HAP-1 (cell line): ENCODE measurements around the gene CCDC93.

Experiments
- DNase-seq, 2 experiments: peaks; one replicate each; pipeline ENCODE4 v3.0.0-alpha.2; 2016 to 2020; ENCODE audit warnings: low spot score in 2 of 2
- H3K27me3 ChIP-seq: fragments of 250-450 bp; sonication (Bioruptor Pico); 2 replicates; pipeline ENCODE4 v1.5.1; 2020; ENCODE audit warnings: low read depth, mild to moderate bottlenecking, moderate library complexity
- H3K36me3 ChIP-seq: fragments of 250-450 bp; sonication (Bioruptor Pico); replicated peaks from 2 replicates; pipeline ENCODE4 v1.5.1; 2020; ENCODE audit warnings: mild to moderate bottlenecking
- H3K4me1 ChIP-seq: fragments of 250-450 bp; sonication (Bioruptor Pico); 2 replicates; pipeline ENCODE4 v1.5.1; 2020; ENCODE audit warnings: mild to moderate bottlenecking
- H3K4me3 ChIP-seq: fragments of 250-450 bp; sonication (Bioruptor Pico); 2 replicates; pipeline ENCODE4 v1.5.1; 2020; ENCODE audit warnings: mild to moderate bottlenecking, moderate library complexity
- H3K9me3 ChIP-seq: fragments of 250-450 bp; sonication (Bioruptor Pico); 2 replicates; pipeline ENCODE4 v1.5.1; 2020; ENCODE audit warnings: mild to moderate bottlenecking, moderate library complexity
- in situ Hi-C: fragments of 300-500 bp; cut with MboI; formaldehyde crosslinking; loops from 3 replicates; pipeline ENCODE4 v1.14.3; 2020; ENCODE audit warnings: low sequenced_read_pairs, inconsistent platforms, mixed read lengths

CCDC93 gene

GRCh38 chr2:118013724-118014491 lies at the start of gene CCDC93:
TSS of gene CCDC93 (minus strand) at chr2:118014070. CDS start at chr2:118013995, 75 bp downstream.
- Histone ChIP-seq H3K9me3 (no peaks in the 10 kb centered on the region), H3K4me3 (peak within 1 kb of the TSS; percentile 94), H3K36me3 (no peaks in the 10 kb centered on the region), H3K4me1 (peaks cover 8% of the 10 kb centered on the region; the same call in 1 of the 2 replicates), H3K27me3 (no peaks in the 10 kb centered on the region)
- in situ Hi-C loops, result no loop called here
- peak; percentile 73 to 86 for DNase-seq

GRCh38 chr2:118062669-118063068 lies 48.8 kb upstream of the CCDC93 start:
- Histone ChIP-seq H3K4me3 (no peak overlapping the region), H3K27me3 (peaks cover 14% of the 10 kb centered on the region), H3K9me3 (no peaks in the 10 kb centered on the region), H3K4me1 (no peaks in the 10 kb centered on the region), H3K36me3 (no peaks in the 10 kb centered on the region)
- DNase-seq, result no peak
- in situ Hi-C loops, result no loop called here

- no peak for DNase-seq
- no peaks in the 10 kb centered on the region for H3K4me1 ChIP-seq
- in situ Hi-C loops, result no loop called here
Observed at GRCh38 chr2:118062048-118062447, 48.2 kb upstream of the CCDC93 start.

GRCh38 chr2:118061135-118061955 lies 47.5 kb upstream of the CCDC93 start:
- no peaks in the 10 kb centered on the region for H3K9me3 ChIP-seq
- H3K4me1 ChIP-seq, result no peaks in the 10 kb centered on the region
- peak in 1 of 2 experiments; percentile 12 for DNase-seq
- H3K36me3 ChIP-seq, result no peaks in the 10 kb centered on the region
- no peak overlapping the region for H3K4me3 ChIP-seq
- in situ Hi-C loops, result no loop called here
- peaks cover 14% of the 10 kb centered on the region for H3K27me3 ChIP-seq

More at GRCh38 chr2:118062048-118062447, 48.2 kb upstream of the CCDC93 start:
- Histone ChIP-seq H3K27me3 (peaks cover 14% of the 10 kb centered on the region), H3K9me3 (no peaks in the 10 kb centered on the region), H3K4me3 (no peak overlapping the region), H3K36me3 (no peaks in the 10 kb centered on the region)

GRCh38 chr2:118059919-118060478 lies 46.1 kb upstream of the CCDC93 start:
- Histone ChIP-seq H3K36me3 (no peaks in the 10 kb centered on the region), H3K9me3 (no peaks in the 10 kb centered on the region), H3K4me3 (no peak overlapping the region), H3K4me1 (no peaks in the 10 kb centered on the region), H3K27me3 (peaks cover 12% of the 10 kb centered on the region)
- in situ Hi-C loops, result no loop called here
- DNase-seq, result no peak

- Histone ChIP-seq H3K9me3 (no peaks in the 10 kb centered on the region), H3K27me3 (0 out of 2 replicates have a peak, but pooled peaks cover 3% of the 10 kb centered on the region), H3K4me1 (no peaks in the 10 kb centered on the region), H3K36me3 (no peaks in the 10 kb centered on the region), H3K4me3 (no peak overlapping the region)
- no peak for DNase-seq
- in situ Hi-C loops, result no loop called here
Observed at GRCh38 chr2:118058951-118059350, 45.1 kb upstream of the CCDC93 start.

GRCh38 chr2:118056801-118057200 lies 42.9 kb upstream of the CCDC93 start:
- in situ Hi-C loops, result no loop called here
- Histone ChIP-seq H3K4me3 (no peak overlapping the region), H3K4me1 (no peaks in the 10 kb centered on the region), H3K9me3 (no peaks in the 10 kb centered on the region), H3K27me3 (no peaks in the 10 kb centered on the region; the same call in 1 of the 2 replicates), H3K36me3 (no peaks in the 10 kb centered on the region)
- no peak for DNase-seq

GRCh38 chr2:118056165-118056534 lies 42.3 kb upstream of the CCDC93 start:
- DNase-seq, result no peak
- Histone ChIP-seq H3K36me3 (no peaks in the 10 kb centered on the region), H3K4me3 (no peak overlapping the region), H3K4me1 (no peaks in the 10 kb centered on the region), H3K9me3 (no peaks in the 10 kb centered on the region), H3K27me3 (no peaks in the 10 kb centered on the region; the same call in 1 of the 2 replicates)
- in situ Hi-C loops, result no loop called here

- in situ Hi-C loops, result no loop called here
- H3K4me1 ChIP-seq, result no peaks in the 10 kb centered on the region
- no peak for DNase-seq
Observed at GRCh38 chr2:118055512-118056164, 41.8 kb upstream of the CCDC93 start.

GRCh38 chr2:118054213-118055008 lies 40.5 kb upstream of the CCDC93 start:
- no peaks in the 10 kb centered on the region for H3K4me1 ChIP-seq
- in situ Hi-C loops, result no loop called here
- peaks cover 9% of the 10 kb centered on the region for H3K27me3 ChIP-seq
- no peak for DNase-seq
- no peaks in the 10 kb centered on the region for H3K9me3 ChIP-seq
- H3K36me3 ChIP-seq, result no peaks in the 10 kb centered on the region
- no peak overlapping the region for H3K4me3 ChIP-seq

More at GRCh38 chr2:118055512-118056164, 41.8 kb upstream of the CCDC93 start:
- H3K36me3 ChIP-seq, result no peaks in the 10 kb centered on the region
- no peaks in the 10 kb centered on the region for H3K9me3 ChIP-seq
- H3K27me3 ChIP-seq, result peaks cover under 1% of the 10 kb centered on the region; the same call in 1 of the 2 replicates
- H3K4me3 ChIP-seq, result no peak overlapping the region

GRCh38 chr2:118053681-118054080 lies 39.8 kb upstream of the CCDC93 start:
- Histone ChIP-seq H3K36me3 (no peaks in the 10 kb centered on the region), H3K4me3 (no peak overlapping the region), H3K9me3 (no peaks in the 10 kb centered on the region), H3K27me3 (peaks cover 10% of the 10 kb centered on the region), H3K4me1 (no peaks in the 10 kb centered on the region)
- DNase-seq, result no peak
- in situ Hi-C loops, result no loop called here

- H3K4me1 ChIP-seq, result no peaks in the 10 kb centered on the region
- H3K27me3 ChIP-seq, result peaks cover 13% of the 10 kb centered on the region
- no peak overlapping the region for H3K4me3 ChIP-seq
- in situ Hi-C loops, result no loop called here
- H3K9me3 ChIP-seq, result no peaks in the 10 kb centered on the region
- no peak for DNase-seq
- no peaks in the 10 kb centered on the region for H3K36me3 ChIP-seq
Observed at GRCh38 chr2:118052474-118052873, 38.6 kb upstream of the CCDC93 start.
